Ovary (tissue), 9 donors: ENCODE measurements around the gene DCAF4. TPM values are rescaled to one million over a fixed set of nuclear protein-coding genes. Genes with fewer than 3 reads are reported as not detected.
A peak's percentile ranks its signal among the peaks of the same experiment; 100 is the strongest.

Experiments used
- DNase-seq, 5 donors: peaks; one replicate each; pipeline ENCODE4 v3.0.0-alpha.2; 2019 to 2020
- H3K27ac ChIP-seq, 2 donors: fragments of 200-600 bp; one replicate each; pipeline versions ENCODE4 v1.5.1 to v1.8.0; 2019 to 2022
- H3K27me3 ChIP-seq: fragments of 200-600 bp; one replicate; pipeline ENCODE4 v1.8.0; 2022
- H3K36me3 ChIP-seq: fragments of 200-600 bp; sonication (generic); one replicate; pipeline ENCODE4 v1.5.1; 2019
- H3K4me1 ChIP-seq: one replicate; pipeline ENCODE4 v1.8.1; 2013; ENCODE audit warnings: mild to moderate bottlenecking, moderate library complexity; ENCODE audit not compliant: insufficient read depth
- H3K4me3 ChIP-seq: fragments of 200-600 bp; sonication (generic); one replicate; pipeline ENCODE4 v1.5.1; 2017
- H3K9me3 ChIP-seq, 2 donors: fragments of 200-600 bp in 1 of 2; sonication (generic) in 1 of 2; one replicate each; pipeline versions ENCODE4 v1.5.1 to v1.8.1; 2013 to 2019; ENCODE audit warnings: mild to moderate bottlenecking in 1 of 2, moderate library complexity in 1 of 2
- CTCF ChIP-seq, 3 donors: fragments of 450-650 bp in 2 of 3; fragments of 200-600 bp in 1 of 3; IDR thresholded peaks; one replicate each; pipeline versions ENCODE4 v1.5.1 to v1.8.0; 2016 to 2022; ENCODE audit warnings: antibody characterized with exemption in 3 of 3, mild to moderate bottlenecking in 1 of 3
- EP300 ChIP-seq: sonication (generic); formaldehyde crosslinking; IDR thresholded peaks from one replicate; pipeline ENCODE4 v1.6.1; 2017; ENCODE audit warnings: antibody characterized with exemption
- POLR2A ChIP-seq: fragments of 450-650 bp; IDR thresholded peaks from one replicate; pipeline ENCODE4 v1.6.1; 2017; ENCODE audit warnings: antibody characterized with exemption, mild to moderate bottlenecking, moderate library complexity
- WGBS, 3 donors: extraction: QIAGEN DNeasy Blood & Tissue Kit in 1 of 3; methylation state at CpG; one replicate each; pipeline versions ENCODE4 v1.1.5 to v1.1.7; 2013 to 2017; 5-methylcytosine and 5-hydroxymethylcytosine counted together
- intact Hi-C, 4 donors: fragments of 100-400 bp; cut with DNase I; formaldehyde crosslinking; loops; one replicate each; pipeline versions ENCODE4 v1.11.0 to v1.15.1; 2022 to 2023
- polyA plus RNA-seq, 2 donors: library from polyadenylated mRNA; stranded (reverse); fragments of 200-250 nt in 1 of 2; fragments of 350-450 nt in 1 of 2; fragmentation: Illumina TruSeq in 1 of 2; extraction: RNeasy Lipid Tissue Mini Kit (QIAGEN cat#74804) in 1 of 2; gene quantifications; one replicate each; pipeline ENCODE4 v1.2.3, GENCODE V29; 2013 to 2014
- total RNA-seq, 7 donors: library from RNA; depleted of rRNA in 2 of 7; stranded (reverse); fragments of >200 nt in 2 of 7; fragmentation: NEBNext Ultra II Directional in 3 of 7; extraction: Animal tissue kit (Norgen Biotek cat#: 25700) in 3 of 7; gene quantifications; one replicate each; pipeline versions ENCODE4 v1.1.0 to v1.2.4, GENCODE V29; 2016 to 2023
- donor health status: DM: no; HTN: no; CAD: no; lungs with moderate emphysema.
- donor health status: DM: no; HTN: no; CAD: no.
- donor health status: Bipolar disorder and iron deficiency.
- donor health status: DM: yes; HTN: yes; CAD: no.
- donor health status: DM: no; HTN: no; CAD: no.
- donor health status: DM: yes; HTN: yes; CAD: no.

DCAF4 gene
- total and polyA plus RNA-seq, 9 donors = 12.2 to 31.1 (median 20.4) TPM

DNA sequence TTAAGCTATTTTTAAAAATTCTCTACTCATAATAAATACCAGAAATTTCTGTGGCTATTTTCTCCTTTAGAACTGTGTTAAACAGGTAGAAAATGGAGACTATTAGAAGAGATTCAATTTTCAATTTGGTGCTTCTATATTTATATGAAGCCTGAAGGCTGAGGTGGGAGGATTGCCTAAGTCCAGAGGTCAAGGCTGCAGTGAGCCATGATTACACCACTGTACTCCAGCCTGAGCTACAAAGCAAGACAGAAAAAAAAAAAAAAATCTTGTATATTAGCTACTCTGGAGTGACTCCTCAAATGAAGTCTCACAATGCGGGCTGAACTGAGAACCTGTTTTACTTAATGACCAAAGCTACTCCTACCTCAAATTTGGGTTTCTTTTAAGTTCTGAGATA is 22.5 kb upstream of the DCAF4 start:
- no peak for TF ChIP-seq EP300
- no peak for TF ChIP-seq CTCF (IDR thresholded peaks at IDR 0.05)
- TF ChIP-seq POLR2A = no peak
- 53 to 86% (median 80%) methylated on average over 1 of the region's 1 CpG for WGBS, 3 donors
- Histone ChIP-seq H3K36me3 (no peaks in the 10 kb centered on the region), H3K4me1 (peaks cover 11% of the 10 kb centered on the region), H3K9me3 (no peaks in the 10 kb centered on the region), H3K27me3 (no peaks in the 10 kb centered on the region), H3K27ac (no peak overlapping the region), H3K4me3 (no peak overlapping the region)
- intact Hi-C loops = loop anchor here in 3 of 4 donors (2.0 kb wide), 2 partner anchors 387 to 389 kb away; no protein-coding TSS in a partner anchor
- DNase-seq = peak in 3 of 5 donors; percentile 43 to 62 (median 57)

GRCh38 chr14:72904218-72904617 is 22.0 kb upstream of the DCAF4 start:
- peaks cover 11% of the 10 kb centered on the region for H3K4me1 ChIP-seq
- DNase-seq = no peak
- H3K27me3 ChIP-seq = no peaks in the 10 kb centered on the region
- TF ChIP-seq CTCF (IDR thresholded peaks at IDR 0.05) = no peak
- TF ChIP-seq POLR2A = no peak
- no peak for TF ChIP-seq EP300
- H3K4me3 ChIP-seq = no peak overlapping the region
- intact Hi-C loops = loop anchor here in 3 of 4 donors (2.0 kb wide), 2 partner anchors 387 to 389 kb away; no protein-coding TSS in a partner anchor
- no peaks in the 10 kb centered on the region for H3K36me3 ChIP-seq
- H3K27ac ChIP-seq = no peak overlapping the region
- 0 to 22% (median 12%) methylated on average over 1 of the region's 1 CpG for WGBS, 3 donors
- H3K9me3 ChIP-seq = no peaks in the 10 kb centered on the region

DNA sequence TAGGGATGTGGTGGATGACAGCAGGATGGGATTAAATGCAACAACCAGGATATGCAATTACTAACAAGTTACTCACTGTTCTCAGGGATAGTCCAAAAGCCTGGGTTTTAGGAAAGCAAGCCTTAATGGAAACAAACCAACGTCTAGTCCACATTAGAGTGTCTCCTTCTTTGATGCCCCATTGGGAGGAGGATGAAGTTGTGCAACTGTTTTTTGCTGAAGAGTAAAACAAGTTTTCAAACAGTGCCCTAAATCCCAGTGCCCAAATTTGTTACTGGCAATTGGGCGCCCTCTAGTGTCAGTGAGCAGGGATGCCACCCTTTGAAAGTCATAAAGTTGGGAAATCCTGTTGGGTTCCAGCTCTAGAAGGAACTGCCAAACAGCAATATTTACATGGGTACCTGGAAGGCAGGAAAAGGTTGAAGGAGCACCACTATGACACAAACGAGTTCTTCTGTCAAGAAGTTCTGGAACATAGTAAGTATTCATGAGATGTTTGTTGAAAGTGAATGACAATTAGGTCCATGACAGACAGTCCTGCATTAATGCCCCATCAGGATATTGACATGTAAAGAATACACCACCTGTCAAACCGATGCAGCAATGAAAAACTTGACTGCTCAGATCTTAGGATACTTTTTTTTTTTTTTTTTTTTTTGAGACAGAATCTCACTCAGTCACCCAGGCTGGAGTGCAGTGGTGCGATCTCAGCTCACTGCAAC is 21.3 kb upstream of the DCAF4 start:
- H3K36me3 ChIP-seq = no peaks in the 10 kb centered on the region
- no peaks in the 10 kb centered on the region for H3K27me3 ChIP-seq
- no peak overlapping the region for H3K27ac ChIP-seq
- H3K9me3 ChIP-seq = no peaks in the 10 kb centered on the region
- no peak overlapping the region for H3K4me3 ChIP-seq
- peak; percentile 66 to 82 (median 68) for DNase-seq
- peak; percentile 60 to 96 (median 95) for TF ChIP-seq CTCF (IDR thresholded peaks at IDR 0.05)
- TF ChIP-seq EP300 = no peak
- peak; percentile 23 for TF ChIP-seq POLR2A
- WGBS, 3 donors = 28 to 30% (median 29%) methylated on average over 5 of the region's 5 CpGs
- peaks cover 11% of the 10 kb centered on the region for H3K4me1 ChIP-seq
- intact Hi-C loops = loop anchor here (2.0 to 5.0 kb wide), 3 partner anchors 37 to 390 kb away; no protein-coding TSS in a partner anchor

- Histone ChIP-seq H3K9me3 (no peaks in the 10 kb centered on the region), H3K27ac (no peak overlapping the region)
- 1 to 9% (median 6%) methylated on average over 3 of the region's 3 CpGs for WGBS, 3 donors
Observed at GRCh38 chr14:72906316-72906715, 19.9 kb upstream of the DCAF4 start.

More at GRCh38 chr14:72906316-72906715, 19.9 kb upstream of the DCAF4 start:
- Histone ChIP-seq H3K4me1 (peaks cover 11% of the 10 kb centered on the region), H3K36me3 (no peaks in the 10 kb centered on the region), H3K4me3 (no peak overlapping the region), H3K27me3 (no peaks in the 10 kb centered on the region)
- intact Hi-C loops = loop anchor here in 1 of 4 donors (2.0 to 5.0 kb wide), 2 partner anchors 36 to 390 kb away; no protein-coding TSS in a partner anchor
- TF ChIP-seq EP300 (no peak), CTCF (IDR thresholded peaks at IDR 0.05) (no peak), POLR2A (no peak)
- no peak for DNase-seq
